HepG2 (cell line): Measurements from ENCODE around the gene KNG1. TPM values are rescaled to one million over a fixed set of nuclear protein-coding genes. Genes with fewer than 3 reads are reported as not detected.

ENCODE experiments used
- ATAC-seq: fragments of 200-7000 bp; cut with Tn5 transposase; 3 replicates; pipeline ENCODE4 v1.9.1; 2020; ENCODE audit warnings: mild to moderate bottlenecking, moderate library complexity
- BruUV-seq: library from RNA; stranded (reverse); fragments of 400-500 nt; replicated peaks from 2 replicates; lab custom pipeline; 2021; lab: Mats Ljungman, UMichigan
- CTCF ChIA-PET: fragments of 300-600 bp; formaldehyde crosslinking; extraction: SDS; loops from one replicate; lab custom pipeline; 2021; ENCODE audit warnings: low total read pairs, inconsistent platforms, low intra/inter-chr PET ratio; lab: Yijun Ruan, JAX
- POLR2A ChIA-PET: fragments of 350-600 bp; sonication (Branson Sonifier 250); formaldehyde crosslinking; loops from one replicate; lab custom pipeline; 2020; ENCODE audit warnings: antibody characterized with exemption, inconsistent platforms; lab: Yijun Ruan, JAX
- DNase-seq: peaks from one replicate; pipeline ENCODE4 v3.0.0-alpha.2; 2015; ENCODE audit warnings: low spot score
- FAIRE-seq: peaks from 3 replicates; lab custom pipeline; 2011; peaks lifted over from hg19 to GRCh38; lab: Jason Lieb, UNC
- H2AFZ ChIP-seq: one replicate; pipeline ENCODE4 v1.6.1; 2011; ENCODE audit warnings: low read length, inconsistent platforms
- H3K27ac ChIP-seq: fragments of 300-600 bp; 3 replicates; pipeline ENCODE4 v1.8.0; 2011; ENCODE audit warnings: mixed run types, mild to moderate bottlenecking, mixed read lengths, low read length, inconsistent platforms; ENCODE audit not compliant: insufficient read depth; ENCODE audit errors: extremely low read length
- H3K27me3 ChIP-seq, 2 experiments: fragments of 200-600 bp in 1 of 2; 2 replicates in 1 of 2; 3 replicates in 1 of 2; pipeline versions ENCODE4 v1.6.0 to v1.8.0; 2011; ENCODE audit warnings: low read length in 2 of 2, mild to moderate bottlenecking in 2 of 2, moderate library complexity in 2 of 2, inconsistent platforms in 1 of 2; ENCODE audit not compliant: insufficient read depth in 2 of 2, control insufficient read depth in 1 of 2
- H3K36me3 ChIP-seq, 2 experiments: fragments of 200-600 bp in 1 of 2; replicated peaks in 1 of 2; 2 replicates in 1 of 2; 3 replicates in 1 of 2; pipeline versions ENCODE4 v1.5.1 to v1.8.0; 2011; ENCODE audit warnings: low read length in 2 of 2, inconsistent platforms in 1 of 2; ENCODE audit not compliant: insufficient read depth in 2 of 2, control insufficient read depth in 1 of 2
- H3K4me1 ChIP-seq: 2 replicates; pipeline ENCODE4 v1.5.1; 2012; ENCODE audit warnings: low read length, inconsistent platforms; ENCODE audit not compliant: insufficient read depth
- H3K4me2 ChIP-seq: 2 replicates; pipeline ENCODE4 v1.6.0; 2011; ENCODE audit warnings: low read depth, low read length, inconsistent platforms
- H3K4me3 ChIP-seq, 3 experiments: fragments of 200-600 bp in 1 of 3; sonication (generic), shearing (Covaris generic) in 1 of 3; replicated peaks in 1 of 3; 2 replicates each; pipeline ENCODE4 v1.5.1; 2011 to 2016; ENCODE audit warnings: low read length in 3 of 3, inconsistent platforms in 2 of 3, low read depth in 2 of 3, mild to moderate bottlenecking in 2 of 3, control low read depth in 1 of 3, mixed read lengths in 1 of 3; ENCODE audit not compliant: insufficient read depth in 1 of 3
- H3K79me2 ChIP-seq: one replicate; pipeline ENCODE4 v1.6.1; 2011; ENCODE audit warnings: low read length, inconsistent platforms; ENCODE audit not compliant: insufficient read depth
- H3K9ac ChIP-seq: 2 replicates; pipeline ENCODE4 v1.6.0; 2011; ENCODE audit warnings: mild to moderate bottlenecking, low read depth, low read length, inconsistent platforms; ENCODE audit not compliant: insufficient read depth
- H3K9me3 ChIP-seq: 2 replicates; pipeline ENCODE4 v1.5.1; 2012; ENCODE audit warnings: mild to moderate bottlenecking, low read length
- H4K20me1 ChIP-seq: 2 replicates; pipeline ENCODE4 v1.6.0; 2011; ENCODE audit warnings: inconsistent platforms, mild to moderate bottlenecking, low read length, moderate library complexity; ENCODE audit not compliant: insufficient read depth
- CCDC6 ChIP-seq: sonication (generic); formaldehyde crosslinking; IDR thresholded peaks from 2 replicates; pipeline ENCODE4 v1.8.1; 2022; ENCODE audit warnings: mild to moderate bottlenecking, missing genetic modification reagents, moderate library complexity
- CERS6 ChIP-seq: sonication (generic); formaldehyde crosslinking; IDR thresholded peaks from 2 replicates; pipeline ENCODE4 v1.5.0; 2020; ENCODE audit warnings: missing genetic modification reagents
- CTCF ChIP-seq: sonication (generic); formaldehyde crosslinking; IDR thresholded peaks from 2 replicates; pipeline ENCODE4 v1.5.0; 2020; ENCODE audit warnings: mild to moderate bottlenecking, missing genetic modification reagents, moderate library complexity
- ERF ChIP-seq: IDR thresholded peaks from 2 replicates; pipeline ENCODE4 v1.6.1; 2018; ENCODE audit warnings: missing biosample characterization, missing genetic modification reagents
- MEF2D ChIP-seq: sonication (generic); formaldehyde crosslinking; IDR thresholded peaks from 2 replicates; pipeline ENCODE4 v1.5.1; 2020; ENCODE audit warnings: mild to moderate bottlenecking, missing genetic modification reagents
- MLX ChIP-seq: IDR thresholded peaks from 2 replicates; pipeline ENCODE4 v1.6.1; 2016
- MLXIP ChIP-seq: sonication (generic); formaldehyde crosslinking; IDR thresholded peaks from 2 replicates; pipeline ENCODE4 v1.9.0; 2021; ENCODE audit warnings: missing genetic modification reagents, borderline replicate concordance
- NR0B2 ChIP-seq: sonication (generic); formaldehyde crosslinking; IDR thresholded peaks from 2 replicates; pipeline ENCODE4 v1.4.0; 2020; ENCODE audit warnings: mild to moderate bottlenecking, missing genetic modification reagents
- ZFP82 ChIP-seq: sonication (generic); formaldehyde crosslinking; IDR thresholded peaks from 2 replicates; pipeline ENCODE4 v1.5.1; 2020; ENCODE audit warnings: mild to moderate bottlenecking, missing genetic modification reagents, borderline replicate concordance
- ZNF646 ChIP-seq: sonication (generic); formaldehyde crosslinking; IDR thresholded peaks from 2 replicates; pipeline ENCODE4 v1.9.0; 2021; ENCODE audit warnings: mild to moderate bottlenecking, missing genetic modification reagents
- ZNF724P ChIP-seq: sonication (generic); formaldehyde crosslinking; IDR thresholded peaks from 2 replicates; pipeline ENCODE4 v1.8.0; 2022; ENCODE audit warnings: missing genetic modification reagents, borderline replicate concordance
- WGBS: methylation state at CpG from one replicate; pipeline ENCODE4 v1.1.6; 2017; ENCODE audit warnings: low lambda C conversion rate; 5-methylcytosine and 5-hydroxymethylcytosine counted together
- in situ Hi-C: cut with HindIII; loops from 2 replicates; pipeline ENCODE4 v1.10.0; 2017; ENCODE audit warnings: low pct_unique_long_range_greater_than_20kb; ENCODE audit not compliant: extremely low pct_ligation_motif_present
- intact Hi-C: fragments of 100-400 bp; cut with micrococcal nuclease; formaldehyde crosslinking; loops from one replicate; pipeline ENCODE4 v1.10.0; 2022; ENCODE audit not compliant: unreplicated experiment
- polyA plus RNA-seq, 8 experiments: library from polyadenylated mRNA; depleted of rRNA in 3 of 8; stranded (reverse) in 7 of 8; unstranded in 1 of 8; fragments of >200 nt; fragmentation: Illumina TruSeq in 4 of 8; extraction: Trizol in 4 of 8; gene quantifications; 2 replicates each; pipeline versions ENCODE4 v1.2.1 to v1.2.3, GENCODE V29; 2011 to 2016; ENCODE audit warnings: low read depth in 4 of 8, missing spikeins in 1 of 8, mixed read lengths in 1 of 8; ENCODE audit not compliant: insufficient read depth in 1 of 8
- total RNA-seq, 5 experiments: library from RNA; depleted of rRNA; stranded (reverse); fragments of >200 nt; fragmentation: Illumina TruSeq; extraction: Trizol; gene quantifications; 2 replicates each; pipeline ENCODE4 v1.2.3, GENCODE V29; 2016; ENCODE audit warnings: low read depth in 1 of 5

Gene KNG1
- total and polyA plus RNA-seq, 2 of the 13 experiments (the other 11 are each of a cell fraction or from before 2014, with no cell fraction given), result 6.5 to 7.0 TPM

- in situ Hi-C loops (loop anchor here (10.0 kb wide), 1 partner anchor 137 kb away; the partner anchor contains the start of gene AHSG), intact Hi-C loops (no loop called here)
- Histone ChIP-seq H3K36me3 (no peaks in the 10 kb centered on the region), H3K4me1 (peaks cover 13% of the 10 kb centered on the region), H4K20me1 (no peaks in the 10 kb centered on the region), H3K79me2 (no peaks in the 10 kb centered on the region), H3K27me3 (no peaks in the 10 kb centered on the region), H2AFZ (no peak overlapping the region), H3K4me3 (no peak overlapping the region), H3K27ac (no peak overlapping the region), H3K9me3 (no peaks in the 10 kb centered on the region), H3K9ac (no peak overlapping the region), H3K4me2 (no peak overlapping the region)
- POLR2A ChIA-PET, result no interaction called here
- no TSS peak for BruUV-seq
- no peak for FAIRE-seq
- ATAC-seq, result no peak
- CTCF ChIA-PET, result no interaction called here
- no peak for DNase-seq
- WGBS, result 85% methylated on average over 3 of the region's 3 CpGs
- TF ChIP-seq CCDC6 (CRISPR knock-in tag) (no peak), ERF (CRISPR knock-in tag) (no peak), CERS6 (no peak), NR0B2 (no peak), ZFP82 (no peak), MLX (no peak), CTCF (CRISPR knock-in tag) (no peak), ZNF724P (no peak), MLXIP (CRISPR knock-in tag) (no peak), ZNF646 (no peak), MEF2D (CRISPR knock-in tag) (no peak)
Measured at GRCh38 chr3:186751480-186751879, 34.3 kb downstream of the KNG1 start.
